Osteocyte (in vitro differentiated cells): Measurements from ENCODE around the gene SLC51A. TPM values are rescaled to one million over a fixed set of nuclear protein-coding genes. Genes with fewer than 3 reads are reported as not detected.
A peak's percentile ranks its signal among the peaks of the same experiment; 100 is the strongest.
"Not testable (repeated sequence)": the region's sequence is repeated elsewhere in the genome, so short reads cannot be mapped to it uniquely, and the experiment has no call there.

Source experiments
- DNase-seq: peaks from one replicate; pipeline ENCODE4 v3.0.0; 2021; ENCODE audit warnings: mixed read lengths; ENCODE audit not compliant: unreplicated experiment; ENCODE audit errors: extremely low spot score
- H3K27ac Mint-ChIP-seq: one replicate; pipeline ENCODE4 v1.8.0; 2021; ENCODE audit warnings: mild to moderate bottlenecking, mixed read lengths; ENCODE audit not compliant: unreplicated experiment
- H3K27me3 Mint-ChIP-seq: one replicate; pipeline ENCODE4 v1.8.0; 2021; ENCODE audit warnings: mixed read lengths; ENCODE audit not compliant: unreplicated experiment
- H3K36me3 Mint-ChIP-seq: one replicate; pipeline ENCODE4 v1.8.0; 2021; ENCODE audit warnings: mixed read lengths; ENCODE audit not compliant: unreplicated experiment
- H3K4me1 Mint-ChIP-seq: one replicate; pipeline ENCODE4 v1.8.0; 2021; ENCODE audit warnings: mixed read lengths; ENCODE audit not compliant: unreplicated experiment
- H3K4me3 Mint-ChIP-seq: one replicate; pipeline ENCODE4 v1.8.0; 2021; ENCODE audit warnings: mild to moderate bottlenecking, moderate library complexity, mixed read lengths; ENCODE audit not compliant: unreplicated experiment
- H3K9me3 Mint-ChIP-seq: one replicate; pipeline ENCODE4 v1.8.0; 2021; ENCODE audit warnings: mixed read lengths; ENCODE audit not compliant: unreplicated experiment
- total RNA-seq: library from RNA; stranded (reverse); gene quantifications from 2 replicates; pipeline ENCODE4 v1.2.1, GENCODE V29; 2021
- TF ChIP-seq, protein P1 (sequence below): fragments of 200-600 bp; sonication (generic); IDR thresholded peaks from 2 replicates; pipeline ENCODE4 v1.5.0; 2021; ENCODE audit warnings: antibody characterized with exemption, mild to moderate bottlenecking, moderate library complexity

The SLC51A gene
- total RNA-seq, 1 donor from 2014 or later = not detected

- Mint-ChIP-seq H3K4me1 (peaks cover 4% of the 10 kb centered on the region), H3K27me3 (no peaks in the 10 kb centered on the region), H3K36me3 (no peaks in the 10 kb centered on the region), H3K4me3 (no peak overlapping the region), H3K27ac (no peak overlapping the region), H3K9me3 (no peaks in the 10 kb centered on the region)
- TF ChIP-seq, protein P1, sequence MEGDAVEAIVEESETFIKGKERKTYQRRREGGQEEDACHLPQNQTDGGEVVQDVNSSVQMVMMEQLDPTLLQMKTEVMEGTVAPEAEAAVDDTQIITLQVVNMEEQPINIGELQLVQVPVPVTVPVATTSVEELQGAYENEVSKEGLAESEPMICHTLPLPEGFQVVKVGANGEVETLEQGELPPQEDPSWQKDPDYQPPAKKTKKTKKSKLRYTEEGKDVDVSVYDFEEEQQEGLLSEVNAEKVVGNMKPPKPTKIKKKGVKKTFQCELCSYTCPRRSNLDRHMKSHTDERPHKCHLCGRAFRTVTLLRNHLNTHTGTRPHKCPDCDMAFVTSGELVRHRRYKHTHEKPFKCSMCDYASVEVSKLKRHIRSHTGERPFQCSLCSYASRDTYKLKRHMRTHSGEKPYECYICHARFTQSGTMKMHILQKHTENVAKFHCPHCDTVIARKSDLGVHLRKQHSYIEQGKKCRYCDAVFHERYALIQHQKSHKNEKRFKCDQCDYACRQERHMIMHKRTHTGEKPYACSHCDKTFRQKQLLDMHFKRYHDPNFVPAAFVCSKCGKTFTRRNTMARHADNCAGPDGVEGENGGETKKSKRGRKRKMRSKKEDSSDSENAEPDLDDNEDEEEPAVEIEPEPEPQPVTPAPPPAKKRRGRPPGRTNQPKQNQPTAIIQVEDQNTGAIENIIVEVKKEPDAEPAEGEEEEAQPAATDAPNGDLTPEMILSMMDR = no peak
- DNase-seq = no peak
Measured at GRCh38 chr3:196197524-196197923, 18.8 kb upstream of the SLC51A start.

- Mint-ChIP-seq H3K36me3 (no peaks in the 10 kb centered on the region), H3K4me3 (no peak overlapping the region), H3K27me3 (no peaks in the 10 kb centered on the region), H3K4me1 (peaks cover 9% of the 10 kb centered on the region), H3K27ac (no peak overlapping the region), H3K9me3 (no peaks in the 10 kb centered on the region)
- DNase-seq = no peak
- TF ChIP-seq, protein P1 = no peak
Measured at GRCh38 chr3:196198081-196198675, 18.2 kb upstream of the SLC51A start.

GRCh38 chr3:196198771-196199753, 17.3 kb upstream of the SLC51A start:
- Mint-ChIP-seq H3K4me1 (peaks cover 9% of the 10 kb centered on the region), H3K4me3 (no peak overlapping the region), H3K9me3 (no peaks in the 10 kb centered on the region), H3K36me3 (no peaks in the 10 kb centered on the region), H3K27me3 (no peaks in the 10 kb centered on the region), H3K27ac (no peak overlapping the region)
- DNase-seq = no peak
- TF ChIP-seq, protein P1 = peak; percentile 22

- DNase-seq = no peak
- TF ChIP-seq, protein P1 = no peak
- Mint-ChIP-seq H3K36me3 (no peaks in the 10 kb centered on the region), H3K27me3 (no peaks in the 10 kb centered on the region), H3K27ac (peak overlapping the region; percentile 85), H3K4me1 (peaks cover 18% of the 10 kb centered on the region), H3K9me3 (peaks cover 3% of the 10 kb centered on the region), H3K4me3 (peak overlapping the region; percentile 49)
Measured at GRCh38 chr3:196202516-196202970, 13.8 kb upstream of the SLC51A start.

DNA sequence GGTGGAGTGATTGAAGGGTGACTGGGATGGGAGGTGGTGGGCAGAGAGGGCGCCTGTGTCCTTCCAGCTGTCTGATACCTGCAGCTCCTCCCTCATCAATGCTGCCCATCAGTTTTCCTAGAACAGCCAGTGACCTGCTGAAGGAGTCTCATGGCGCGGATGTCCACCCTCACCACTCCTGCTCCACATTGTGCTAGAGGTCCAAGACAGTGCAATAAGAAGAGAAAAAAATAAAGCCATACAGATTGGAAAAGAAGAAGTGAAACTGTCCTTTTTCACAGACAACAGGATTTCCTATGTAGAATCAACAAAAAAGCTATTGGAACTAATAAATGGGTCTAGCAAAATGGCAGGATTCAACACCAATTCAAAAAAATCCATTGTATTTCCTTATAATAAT, 12.5 kb upstream of the SLC51A start:
- no peaks in the 10 kb centered on the region for H3K27me3 Mint-ChIP-seq
- no peak for DNase-seq
- TF ChIP-seq, protein P1 = no peak
- H3K4me3 Mint-ChIP-seq = no peak overlapping the region
- no peaks in the 10 kb centered on the region for H3K36me3 Mint-ChIP-seq
- peaks cover 21% of the 10 kb centered on the region for H3K4me1 Mint-ChIP-seq
- peaks cover 3% of the 10 kb centered on the region for H3K9me3 Mint-ChIP-seq
- H3K27ac Mint-ChIP-seq = no peak overlapping the region

GRCh38 chr3:196205442-196206205, 10.7 kb upstream of the SLC51A start:
- peaks cover 21% of the 10 kb centered on the region for H3K4me1 Mint-ChIP-seq
- not testable (repeated sequence) for H3K27me3 Mint-ChIP-seq

More at GRCh38 chr3:196205442-196206205, 10.7 kb upstream of the SLC51A start:
- not testable (repeated sequence) for H3K27ac Mint-ChIP-seq, DNase-seq, H3K4me3 Mint-ChIP-seq, H3K36me3 Mint-ChIP-seq, H3K9me3 Mint-ChIP-seq
